D341Med (cell line): ENCODE data around the gene WDR70.
"Not testable (repeated sequence)": the region's sequence is repeated elsewhere in the genome, so short reads cannot be mapped to it uniquely, and the experiment has no call there.

Experiments
- DNase-seq: peaks from one replicate; pipeline ENCODE4 v3.0.0; 2012; ENCODE audit warnings: low spot score

Gene WDR70

DNA sequence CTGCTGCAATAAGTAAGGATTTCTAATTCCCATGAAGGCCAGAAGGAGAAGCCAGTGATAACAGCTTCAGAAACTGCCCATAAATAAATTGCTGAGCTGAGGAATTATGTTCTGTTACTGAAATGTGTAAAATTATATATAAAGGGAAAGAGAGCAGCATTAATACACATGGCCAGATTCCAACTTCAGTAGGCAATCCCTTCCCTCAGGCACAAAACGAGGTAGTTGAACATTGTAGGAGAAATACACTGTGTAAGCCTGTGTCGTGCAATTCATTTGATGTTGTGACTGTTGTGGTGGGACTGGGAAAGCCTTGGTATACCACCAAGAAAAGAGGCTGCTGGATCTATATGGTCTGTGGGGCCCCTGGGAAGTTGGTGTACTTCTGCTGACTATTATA lies 192.9 kb downstream of the WDR70 start:
- no peak for DNase-seq

DNA sequence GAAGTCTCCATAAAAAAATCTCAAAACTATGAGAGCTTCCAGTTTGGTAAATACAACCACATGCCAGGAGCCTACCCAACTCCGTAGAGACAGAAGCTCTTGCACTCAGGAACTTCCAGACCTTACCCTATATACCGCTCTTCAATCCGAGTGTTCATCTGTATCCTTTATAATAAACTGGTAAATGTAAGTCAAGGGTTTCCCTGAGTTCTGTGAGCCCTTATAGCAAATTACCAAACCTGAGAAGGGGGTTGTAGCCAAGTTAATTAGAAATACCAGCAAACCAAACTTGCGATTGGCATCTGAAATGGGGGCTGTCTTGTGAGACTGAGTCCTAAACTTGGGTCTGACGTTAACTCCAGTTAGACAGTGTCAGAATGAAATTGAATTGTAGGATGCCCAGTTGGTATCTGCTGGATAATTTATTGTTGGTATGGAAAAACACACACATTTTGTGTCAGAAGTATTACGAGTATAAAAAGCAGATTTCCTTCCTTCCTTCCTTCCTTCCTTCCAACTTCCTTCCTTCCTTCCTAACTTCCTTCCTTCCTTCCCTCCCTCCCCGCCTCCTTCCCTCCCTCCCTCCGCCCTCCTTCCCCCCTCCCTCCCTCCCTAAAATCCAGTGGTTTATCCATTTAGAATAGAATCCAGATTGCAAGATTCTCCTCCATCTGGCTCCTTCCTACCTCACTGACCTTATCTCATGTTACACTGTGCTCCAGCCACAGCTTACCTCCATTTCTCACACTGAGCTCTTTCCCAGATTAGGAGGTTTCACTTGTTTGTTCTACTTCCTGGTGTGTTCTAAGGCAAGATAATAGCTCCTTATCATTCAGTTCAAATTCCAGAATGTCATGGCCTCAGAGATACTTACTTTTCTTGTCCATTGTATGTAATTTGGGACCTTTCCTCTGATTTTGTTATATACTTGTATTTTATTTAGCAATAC lies 196.7 kb downstream of the WDR70 start:
- DNase-seq, result no peak

DNA sequence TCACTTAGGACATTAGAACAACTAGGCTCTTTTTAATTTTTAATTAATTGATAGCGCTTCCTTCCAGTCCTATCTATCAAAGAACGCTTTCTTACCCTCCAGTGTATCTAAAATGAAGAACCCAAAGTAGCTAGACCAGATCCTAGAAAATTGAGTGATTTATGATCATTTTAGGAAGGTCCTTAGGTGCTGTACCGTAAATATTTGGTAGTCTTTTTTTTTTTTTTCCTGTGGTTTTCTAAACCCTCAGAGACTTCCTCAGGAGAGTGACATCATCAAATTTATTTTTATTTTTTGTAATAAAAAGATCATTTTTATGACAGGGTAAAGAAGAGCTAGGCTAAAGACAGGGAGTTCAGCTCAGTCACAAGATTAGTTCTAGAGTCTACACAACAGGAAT lies 197.4 kb downstream of the WDR70 start:
- DNase-seq, result no peak

DNA sequence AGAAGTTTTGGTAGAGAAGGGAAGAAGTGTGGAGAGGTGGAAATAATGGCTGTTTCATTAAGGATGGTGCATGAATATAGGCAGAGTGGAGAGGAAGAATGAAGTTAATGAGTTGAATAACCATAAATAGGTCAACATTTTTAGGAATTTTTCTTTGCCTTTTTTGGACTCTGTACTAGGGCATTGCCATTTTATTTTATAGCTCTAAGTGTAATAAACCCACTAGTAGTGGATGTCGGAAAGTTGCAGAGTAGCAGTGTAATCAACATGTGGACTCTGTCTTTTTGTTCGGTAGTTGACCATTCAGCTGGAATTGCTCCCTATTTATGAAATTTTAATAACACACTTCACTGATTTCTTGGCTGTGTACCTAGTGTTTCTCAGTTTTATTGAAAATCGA lies 199.1 kb downstream of the WDR70 start:
- no peak for DNase-seq

DNA sequence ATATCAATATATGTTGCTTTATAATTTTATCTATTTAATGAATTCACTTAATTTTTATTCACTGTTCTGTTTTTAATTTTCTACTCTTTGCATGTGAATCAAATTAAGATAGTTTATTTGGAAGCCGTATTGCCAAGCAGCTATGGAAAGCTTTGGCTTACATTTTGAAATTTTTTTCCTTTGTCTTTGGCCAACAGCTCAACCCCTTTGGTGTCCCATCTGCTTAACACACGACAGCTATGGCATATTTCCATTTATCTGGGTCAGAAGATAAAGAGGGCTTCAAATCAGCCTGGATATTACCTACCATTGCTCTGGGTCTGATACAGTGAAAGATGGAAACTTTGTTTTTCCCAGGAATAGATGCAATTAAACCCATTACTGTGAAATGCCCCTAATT lies 201.0 kb downstream of the WDR70 start:
- no peak for DNase-seq

DNA sequence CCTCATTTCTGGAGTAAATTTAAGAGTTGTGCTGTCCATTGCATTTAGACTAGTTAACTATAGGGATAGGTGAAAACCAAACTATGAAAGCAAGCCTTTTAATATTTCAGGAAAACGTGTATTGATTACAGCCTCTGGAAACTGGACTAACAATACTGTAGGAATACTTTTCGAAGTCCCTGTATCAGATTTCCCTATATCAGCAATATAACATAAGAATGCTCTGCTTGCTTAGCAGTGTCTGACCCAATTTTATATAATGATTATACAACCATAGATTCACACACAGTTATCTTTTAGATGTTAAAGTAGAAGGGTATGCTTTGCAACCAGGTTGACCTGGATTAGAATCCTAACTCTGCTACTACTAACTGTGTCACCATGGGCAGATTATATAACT lies 203.1 kb downstream of the WDR70 start:
- DNase-seq, result no peak

DNA sequence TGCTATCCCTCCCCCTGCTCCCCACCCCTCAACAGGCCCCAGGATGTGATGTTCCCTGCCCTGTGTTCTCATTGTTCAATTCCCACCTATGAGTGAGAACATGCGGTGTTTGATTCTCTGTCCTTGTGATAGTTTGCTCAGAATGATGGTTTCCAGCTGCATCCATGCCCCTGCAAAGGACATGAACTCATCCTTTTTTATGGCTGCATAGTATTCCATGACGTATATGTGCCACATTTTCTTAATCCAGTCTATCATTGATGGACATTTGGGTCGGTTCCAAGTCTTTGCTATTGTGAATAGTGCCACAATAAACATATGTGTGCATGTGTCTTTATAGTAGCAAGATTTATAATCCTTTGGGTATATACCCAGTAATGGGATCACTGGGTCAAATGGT lies 214.2 kb downstream of the WDR70 start:
- DNase-seq, result not testable (repeated sequence)

DNA sequence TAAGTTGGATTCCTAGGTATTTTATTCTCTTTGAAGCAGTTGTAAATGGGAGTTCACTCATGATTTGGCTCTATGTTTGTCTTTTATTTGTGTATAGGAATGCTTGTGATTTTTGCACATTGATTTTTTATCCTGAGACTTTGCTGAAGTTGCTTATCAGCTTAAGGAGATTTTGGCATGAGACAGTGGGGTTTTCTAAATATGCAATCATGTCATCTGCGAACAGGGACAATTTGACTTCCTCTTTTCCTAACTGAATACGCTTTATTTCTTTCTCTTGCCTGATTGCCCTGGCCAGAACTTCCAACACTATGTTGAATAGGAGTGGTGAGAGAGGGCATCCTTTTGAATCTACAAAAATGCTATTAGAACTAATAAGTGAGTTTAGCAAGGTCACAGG lies 215.7 kb downstream of the WDR70 start:
- not testable (repeated sequence) for DNase-seq

DNA sequence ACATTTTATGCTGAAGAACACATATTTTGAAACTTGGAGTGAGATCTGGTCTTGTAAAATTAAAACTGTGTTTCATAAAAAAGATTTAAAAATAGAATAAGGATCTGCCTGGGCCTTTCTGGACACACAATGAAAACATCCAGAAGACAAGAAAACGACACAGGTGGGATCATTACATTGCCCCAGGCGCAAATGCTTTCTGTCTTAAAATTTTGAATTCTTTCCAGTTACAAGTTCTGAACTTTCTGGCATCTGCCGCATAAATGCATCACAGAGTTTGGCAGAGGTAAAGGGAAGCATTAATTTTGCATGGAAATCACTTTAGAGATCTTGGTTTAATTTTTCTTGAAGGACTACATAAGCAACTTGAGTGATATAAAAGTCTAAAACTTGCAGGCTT lies 219.6 kb downstream of the WDR70 start:
- DNase-seq, result no peak

DNA sequence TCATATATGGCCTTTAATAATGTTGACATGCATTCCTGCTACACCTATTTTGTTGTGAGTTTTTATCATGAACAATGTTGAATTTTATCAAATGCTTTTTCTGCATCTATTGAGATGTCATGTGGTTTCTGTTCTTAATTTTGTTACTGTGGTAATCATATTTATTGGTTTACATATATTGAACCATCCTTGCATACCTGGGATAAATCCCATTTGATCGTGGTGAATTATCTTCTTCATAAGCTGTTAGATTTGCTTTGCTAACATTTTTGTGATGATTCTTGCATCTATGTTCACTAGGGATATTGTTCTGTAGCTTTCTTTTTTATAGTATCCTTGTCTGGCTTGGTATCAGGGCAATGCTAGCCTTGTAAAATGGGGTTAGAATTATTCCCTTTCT lies 222.0 kb downstream of the WDR70 start:
- no peak for DNase-seq

DNA sequence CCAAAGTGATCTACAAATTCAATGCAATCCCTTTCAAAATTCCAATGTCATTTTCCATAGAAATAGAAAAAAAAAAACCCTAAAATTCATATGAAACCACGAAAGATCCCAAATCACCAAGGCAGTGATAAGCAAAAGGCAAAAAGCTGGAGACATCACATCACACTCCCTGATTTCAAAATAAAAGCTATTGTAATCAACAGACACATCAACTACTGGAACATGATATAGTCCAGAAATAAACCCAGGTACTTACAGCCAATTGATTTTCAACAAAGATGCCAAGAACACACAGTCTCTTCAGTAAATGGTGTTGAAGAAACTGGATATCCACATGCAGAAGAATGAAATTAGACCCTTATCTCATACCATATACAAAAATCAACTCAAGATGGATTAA lies 224.0 kb downstream of the WDR70 start:
- DNase-seq, result no peak

DNA sequence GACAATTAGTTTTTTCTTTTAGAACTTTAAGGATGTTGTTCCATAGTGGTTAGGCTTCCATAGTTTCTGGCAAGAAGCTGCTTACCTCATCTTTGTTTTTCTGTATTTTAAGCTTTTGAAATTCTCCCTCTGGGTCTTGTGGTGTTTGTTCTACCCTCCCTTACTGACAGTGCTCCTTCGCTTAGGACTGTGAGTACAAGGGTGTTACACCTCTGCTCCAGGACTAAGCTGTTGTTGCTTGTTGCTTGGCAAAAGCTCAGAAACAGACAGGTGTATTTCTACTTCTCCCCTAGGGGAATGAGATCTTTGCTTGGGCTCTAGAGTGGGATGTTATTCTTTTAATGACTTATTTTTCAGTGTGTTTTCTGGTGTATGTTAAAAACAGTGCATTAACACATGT lies 225.2 kb downstream of the WDR70 start:
- no peak for DNase-seq

DNA sequence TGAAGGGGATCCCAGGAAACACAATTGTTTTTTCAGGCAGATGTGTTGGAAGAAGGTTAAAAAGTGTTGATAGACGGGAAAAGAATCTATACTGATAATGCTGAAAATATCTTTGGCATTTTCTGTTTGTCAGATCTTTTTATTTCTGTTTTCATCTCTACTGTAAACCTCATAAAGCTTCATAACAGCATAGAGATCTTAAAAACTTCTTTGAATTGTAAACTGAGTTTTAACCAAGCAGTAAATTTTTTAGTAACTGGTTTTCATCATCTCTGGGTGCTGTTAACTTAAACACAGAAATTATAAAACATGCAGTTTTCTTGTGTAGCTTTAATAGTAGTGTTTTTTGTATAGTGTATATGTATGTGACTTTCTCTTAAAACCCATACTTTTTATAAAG lies 227.0 kb downstream of the WDR70 start:
- DNase-seq, result no peak

DNA sequence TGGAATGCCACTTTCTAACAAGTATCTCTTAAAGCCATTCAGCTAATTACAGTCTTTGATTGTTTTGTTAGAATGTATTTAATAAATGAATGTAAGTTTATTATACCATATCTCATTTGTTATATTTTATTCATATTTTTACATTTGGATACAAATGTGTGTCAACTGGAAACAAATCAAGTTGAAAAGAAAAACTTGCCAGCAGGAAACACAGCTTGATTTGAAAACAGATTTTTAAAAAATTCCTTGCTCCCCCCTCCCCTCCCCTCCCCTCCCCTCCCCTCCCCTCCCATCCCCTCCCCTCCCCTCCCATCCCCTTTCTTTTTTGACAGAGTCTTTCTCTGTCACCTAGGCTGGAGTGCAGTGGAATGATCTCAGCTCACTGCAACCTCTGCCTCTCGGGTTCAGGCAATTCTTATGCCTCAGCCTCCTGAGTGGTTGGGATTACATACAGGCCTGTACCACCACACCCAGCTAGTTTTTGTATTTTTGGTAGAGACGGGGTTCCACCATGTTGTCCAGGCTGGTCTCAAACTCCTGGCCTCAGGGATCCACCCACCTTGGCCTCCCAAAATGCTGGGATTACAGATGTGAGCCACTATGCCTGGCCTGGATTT lies 227.6 kb downstream of the WDR70 start:
- DNase-seq, result no peak

DNA sequence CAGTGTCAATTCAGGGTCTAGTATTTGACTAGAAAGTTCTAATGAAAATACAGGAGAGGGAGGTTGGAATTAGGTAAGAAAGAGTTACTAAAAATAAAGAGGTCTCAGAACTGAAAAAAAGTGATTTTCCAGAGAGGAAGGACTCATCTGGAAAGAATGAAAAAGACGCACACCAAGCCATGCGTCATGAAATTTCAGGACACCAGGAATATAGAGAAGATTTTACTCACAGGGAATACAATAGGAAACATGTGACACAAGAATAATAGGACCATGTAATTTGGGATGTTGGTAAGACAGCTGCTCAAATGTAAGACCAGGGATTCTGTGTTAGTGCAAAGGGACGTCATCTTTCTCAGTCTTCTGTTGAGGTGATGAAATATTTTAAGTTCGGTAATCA lies 236.1 kb downstream of the WDR70 start:
- no peak for DNase-seq

DNA sequence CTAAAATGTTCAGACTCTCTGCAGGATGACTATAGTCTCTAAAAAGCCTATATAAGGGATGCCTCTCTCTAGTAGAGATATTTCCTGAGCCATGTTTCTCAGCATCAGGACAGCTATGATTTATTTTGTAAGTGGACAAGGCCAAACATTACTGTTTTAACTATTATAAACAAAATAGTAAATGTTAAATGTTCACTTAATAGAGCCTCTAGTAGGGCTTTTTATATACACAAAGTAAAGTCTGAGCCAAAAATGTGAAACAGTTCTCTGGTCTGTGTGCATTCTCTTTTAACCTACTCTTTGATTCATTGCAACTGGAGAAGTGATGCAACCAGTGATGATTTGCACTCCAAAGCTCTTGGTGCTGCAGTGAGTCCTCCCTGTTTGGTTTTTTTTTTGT lies 240.2 kb downstream of the WDR70 start:
- DNase-seq, result no peak

DNA sequence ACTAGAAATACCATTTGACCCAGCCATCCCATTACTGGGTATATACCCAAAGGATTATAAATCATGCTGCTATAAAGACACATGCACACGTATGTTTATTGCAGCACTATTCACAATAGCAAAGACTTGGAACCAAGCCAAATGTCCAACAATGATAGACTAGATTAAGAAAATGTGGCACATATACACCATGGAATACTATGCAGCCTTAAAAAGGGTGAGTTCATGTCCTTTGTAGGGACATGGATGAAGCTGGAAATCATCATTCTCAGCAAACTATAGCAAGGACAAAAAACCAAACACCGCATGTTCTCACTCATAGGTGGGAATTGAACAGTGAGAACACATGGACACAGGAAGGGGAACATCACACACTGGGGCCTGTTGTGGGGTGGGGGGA lies 243.2 kb downstream of the WDR70 start:
- not testable (repeated sequence) for DNase-seq

DNA sequence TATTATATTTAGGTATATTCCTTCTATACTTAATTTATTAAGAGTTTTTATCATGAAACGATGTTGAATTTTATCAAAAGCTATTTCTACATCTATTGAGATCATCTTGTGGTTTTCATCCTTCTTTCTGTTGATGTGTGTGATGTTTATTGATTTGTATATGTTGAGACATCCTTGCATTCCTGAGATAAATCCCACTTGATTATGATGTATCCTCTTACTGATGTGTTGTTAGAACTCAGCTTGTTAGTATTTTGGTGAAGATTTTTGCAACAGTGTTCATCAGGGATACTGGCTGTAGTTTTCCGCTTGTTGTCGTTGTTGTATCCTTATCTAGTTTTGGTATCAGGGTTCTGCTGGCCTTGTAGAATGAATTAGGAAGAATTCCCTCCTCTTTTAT lies 247.1 kb downstream of the WDR70 start:
- no peak for DNase-seq

DNA sequence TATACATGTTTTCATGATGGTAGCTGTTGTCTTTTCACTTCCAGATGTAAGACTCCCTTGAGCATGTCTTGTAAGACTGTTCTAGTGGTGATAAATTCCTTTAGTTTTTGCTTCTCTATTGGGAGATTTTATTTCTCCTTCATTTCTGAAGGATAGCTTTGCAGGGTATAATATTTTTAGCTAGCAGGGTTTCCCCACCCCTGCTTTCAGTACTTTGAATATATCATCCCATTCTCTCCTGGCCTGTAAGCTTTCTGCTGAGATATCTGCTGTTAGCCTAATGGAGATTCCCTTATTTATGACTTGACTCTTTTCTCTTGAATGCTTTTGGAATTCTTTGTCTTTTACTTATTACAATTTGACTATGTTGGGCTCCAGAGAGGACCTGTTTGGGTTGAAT lies 249.8 kb downstream of the WDR70 start:
- no peak for DNase-seq

DNA sequence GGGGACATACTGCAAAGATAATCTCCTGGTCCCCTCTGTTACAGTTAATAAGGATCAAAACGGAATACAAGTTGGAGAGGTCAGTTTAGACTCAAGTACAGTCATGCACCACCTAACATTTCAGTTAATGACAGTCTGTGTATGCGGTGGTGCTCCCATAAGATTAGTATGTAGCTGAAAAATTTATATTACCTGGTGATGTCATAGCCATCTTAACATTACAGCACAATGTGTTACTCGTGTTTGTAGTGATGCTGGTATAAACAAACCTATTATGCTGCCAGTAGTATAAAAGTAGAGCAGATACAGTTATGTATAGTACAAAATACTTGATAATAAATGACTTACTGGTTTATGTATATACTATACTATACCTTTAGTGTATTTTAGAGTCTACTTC lies 252.8 kb downstream of the WDR70 start:
- DNase-seq, result no peak

DNA sequence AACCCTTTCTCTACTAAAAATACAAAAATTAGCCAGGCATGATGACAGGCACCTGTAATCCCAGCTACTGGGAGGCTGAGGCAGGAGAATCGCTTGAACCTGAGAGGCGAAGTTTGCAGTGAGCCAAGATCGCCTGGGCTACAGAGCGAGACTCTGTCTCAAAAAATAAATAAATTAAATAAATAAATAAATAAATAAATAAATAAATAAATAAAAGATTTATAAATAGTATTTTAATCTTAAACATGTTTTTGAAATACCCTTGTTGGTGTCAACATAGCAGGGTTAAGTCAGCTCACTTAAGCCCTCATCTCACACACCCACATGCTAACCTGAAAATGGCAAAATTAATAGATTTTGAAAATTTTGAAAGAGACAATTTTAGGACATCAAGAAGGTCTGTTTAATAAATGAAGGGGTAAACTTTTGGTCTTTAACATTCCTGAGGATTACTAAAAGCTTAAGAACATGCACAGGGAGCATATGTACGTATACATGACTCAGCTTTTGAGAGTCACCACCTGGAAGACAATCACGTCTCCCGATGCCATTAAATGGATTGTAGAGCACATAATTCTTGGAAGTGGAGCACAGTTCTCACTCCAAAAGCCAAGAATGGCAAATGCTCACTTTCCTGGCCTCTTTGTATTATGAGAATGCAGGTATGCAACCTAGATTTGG lies 258.2 kb downstream of the WDR70 start:
- no peak for DNase-seq

DNA sequence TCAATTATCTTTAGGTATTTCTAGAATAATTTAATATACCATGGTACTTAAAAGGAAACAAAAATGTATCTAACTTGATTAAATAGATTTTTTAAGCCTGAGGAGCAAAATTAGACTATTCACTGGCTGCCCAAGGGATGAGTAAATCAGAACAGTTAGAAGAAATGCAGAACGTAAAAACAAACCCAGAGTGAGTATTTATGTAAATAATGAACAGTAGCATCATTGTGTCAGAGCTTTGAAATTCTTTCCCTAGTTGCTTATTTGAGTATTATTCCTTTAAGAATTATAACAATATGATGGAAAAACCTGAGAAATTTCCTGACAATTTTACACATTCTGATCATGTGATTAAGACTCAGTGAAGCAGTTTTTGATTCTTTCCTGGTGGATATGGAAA lies 259.8 kb downstream of the WDR70 start:
- no peak for DNase-seq

DNA sequence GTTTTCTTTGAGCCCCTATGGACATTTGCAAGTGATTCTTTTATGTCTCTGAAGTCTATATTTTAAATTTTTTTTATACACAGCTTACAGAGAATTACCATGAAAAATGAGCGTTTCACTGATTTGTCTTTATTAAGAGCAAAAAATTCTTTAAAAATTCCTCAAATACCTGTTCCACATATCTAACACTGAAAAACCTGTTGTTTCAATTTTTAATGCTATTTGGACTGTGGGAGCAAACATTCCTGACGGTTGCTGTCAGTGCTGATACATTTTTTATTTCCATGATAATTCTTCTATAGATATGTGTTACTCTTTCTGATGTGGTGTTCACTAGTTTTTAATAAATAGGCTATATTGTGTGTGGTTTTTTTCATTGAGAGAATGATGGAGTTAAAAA lies 261.0 kb downstream of the WDR70 start:
- no peak for DNase-seq
